ENCODE data around the gene SLC4A1. TPM values are rescaled to one million over a fixed set of nuclear protein-coding genes. Genes with fewer than 3 reads are reported as not detected.

Gene SLC4A1
- polyA plus RNA-seq, 1 donor (not counting 4 experiments of a cell fraction or from before 2014, with no cell fraction given) = not detected

DNA sequence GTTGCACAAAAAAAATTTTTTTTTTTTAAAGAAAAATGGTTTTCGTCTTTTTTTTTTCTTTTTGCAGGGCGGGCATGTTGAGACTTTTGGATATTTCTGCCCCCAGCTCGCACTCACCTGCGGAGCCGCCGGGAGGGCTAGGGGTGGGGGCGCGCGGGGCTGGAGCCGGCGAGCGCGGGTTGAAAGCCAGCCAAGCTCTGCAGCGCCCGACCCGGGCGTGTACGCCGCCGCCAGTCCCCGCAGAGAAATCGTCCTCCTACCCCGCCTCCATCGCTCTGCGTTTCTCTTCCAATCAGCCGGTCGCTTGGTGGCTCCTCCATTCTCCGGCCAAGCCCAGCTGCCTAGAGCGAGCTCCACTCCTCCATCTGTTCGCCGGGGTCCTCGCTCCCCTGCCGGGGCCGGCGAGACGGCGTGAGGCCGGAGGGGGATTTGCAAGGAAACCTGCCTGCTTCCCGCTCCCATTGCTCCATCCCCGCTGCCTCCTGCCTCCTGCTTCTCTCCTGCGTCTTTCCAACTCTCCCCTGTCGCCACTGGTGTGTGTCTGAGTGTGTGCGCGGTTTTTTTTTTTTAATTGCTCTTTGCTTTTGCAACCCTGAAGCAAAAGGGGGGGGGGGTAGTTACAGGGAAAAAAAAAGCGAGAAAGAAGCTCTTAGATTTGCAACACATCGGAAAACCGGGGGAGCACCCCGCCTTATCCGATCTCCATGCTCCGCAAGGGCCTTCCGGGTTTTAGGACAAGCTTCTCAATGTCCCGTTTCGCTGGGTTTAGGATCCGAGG, 46.7 kb downstream of the SLC4A1 start:
- FAIRE-seq = no peak
- peak overlapping the region; percentile 60 for H2AFZ ChIP-seq (ENCODE audit: control insufficient read depth, low read length)
- H3K36me3 ChIP-seq (ENCODE audit: control insufficient read depth in 2 of 2, extremely low read depth in 1 of 2, insufficient read depth in 2 of 2, low read length in 2 of 2) = peaks cover 4 to 11% of the 10 kb centered on the region in 2 experiments
- H3K4me3 ChIP-seq (ENCODE audit: control insufficient read depth in 2 of 3, extremely low read depth in 1 of 3, insufficient read depth in 2 of 3, low read depth in 1 of 3, low read length in 3 of 3) = peak overlapping the region; percentile 84 to 89 (median 85)
- H3K9me1 ChIP-seq (ENCODE audit: control insufficient read depth, extremely low read depth, insufficient read depth, low read length) = no peaks in the 10 kb centered on the region
- no peaks in the 10 kb centered on the region for H3K27me3 ChIP-seq (ENCODE audit: control insufficient read depth, extremely low read depth, insufficient read depth, low read length)
- TF ChIP-seq, protein P1, sequence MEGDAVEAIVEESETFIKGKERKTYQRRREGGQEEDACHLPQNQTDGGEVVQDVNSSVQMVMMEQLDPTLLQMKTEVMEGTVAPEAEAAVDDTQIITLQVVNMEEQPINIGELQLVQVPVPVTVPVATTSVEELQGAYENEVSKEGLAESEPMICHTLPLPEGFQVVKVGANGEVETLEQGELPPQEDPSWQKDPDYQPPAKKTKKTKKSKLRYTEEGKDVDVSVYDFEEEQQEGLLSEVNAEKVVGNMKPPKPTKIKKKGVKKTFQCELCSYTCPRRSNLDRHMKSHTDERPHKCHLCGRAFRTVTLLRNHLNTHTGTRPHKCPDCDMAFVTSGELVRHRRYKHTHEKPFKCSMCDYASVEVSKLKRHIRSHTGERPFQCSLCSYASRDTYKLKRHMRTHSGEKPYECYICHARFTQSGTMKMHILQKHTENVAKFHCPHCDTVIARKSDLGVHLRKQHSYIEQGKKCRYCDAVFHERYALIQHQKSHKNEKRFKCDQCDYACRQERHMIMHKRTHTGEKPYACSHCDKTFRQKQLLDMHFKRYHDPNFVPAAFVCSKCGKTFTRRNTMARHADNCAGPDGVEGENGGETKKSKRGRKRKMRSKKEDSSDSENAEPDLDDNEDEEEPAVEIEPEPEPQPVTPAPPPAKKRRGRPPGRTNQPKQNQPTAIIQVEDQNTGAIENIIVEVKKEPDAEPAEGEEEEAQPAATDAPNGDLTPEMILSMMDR (optimal IDR thresholded peaks at IDR 0.05 in 1 of 3, IDR thresholded peaks at IDR 0.05 in 1 of 3, conservative IDR thresholded peaks at IDR 0.05 in 1 of 3; ENCODE audit: extremely low read depth in 1 of 3, insufficient read depth in 2 of 3, low read length in 3 of 3) = no peak
- TF ChIP-seq EZH2 (IDR thresholded peaks at IDR 0.05; ENCODE audit: low read length) = no peak
- H3K79me2 ChIP-seq (ENCODE audit: control insufficient read depth, insufficient read depth, low read length) = peaks cover 24% of the 10 kb centered on the region
- H3K9me3 ChIP-seq (ENCODE audit: control insufficient read depth, low read depth, low read length) = no peaks in the 10 kb centered on the region
- H3K4me1 ChIP-seq (ENCODE audit: control insufficient read depth, extremely low read depth, insufficient read depth, low read length) = peaks cover 34% of the 10 kb centered on the region
- H4K20me1 ChIP-seq (ENCODE audit: control insufficient read depth, extremely low read depth, insufficient read depth, low read length) = no peaks in the 10 kb centered on the region
- peak overlapping the region; percentile 98 for H3K4me2 ChIP-seq (ENCODE audit: control insufficient read depth, extremely low read depth, insufficient read depth, low read depth, low read length)
- dilution Hi-C loops (cut with MboI; ENCODE audit: extremely low pct_ligation_motif_present, low sequenced_read_pairs) = no loop called here
- H3K27ac ChIP-seq (ENCODE audit: control insufficient read depth, insufficient read depth, low read length) = peak overlapping the region; percentile 70
- DNase-seq (ENCODE audit: low read depth, low spot score) = no peak
- peak overlapping the region; percentile 87 for H3K9ac ChIP-seq (ENCODE audit: control insufficient read depth, extremely low read depth, insufficient read depth, low read length)

DNA sequence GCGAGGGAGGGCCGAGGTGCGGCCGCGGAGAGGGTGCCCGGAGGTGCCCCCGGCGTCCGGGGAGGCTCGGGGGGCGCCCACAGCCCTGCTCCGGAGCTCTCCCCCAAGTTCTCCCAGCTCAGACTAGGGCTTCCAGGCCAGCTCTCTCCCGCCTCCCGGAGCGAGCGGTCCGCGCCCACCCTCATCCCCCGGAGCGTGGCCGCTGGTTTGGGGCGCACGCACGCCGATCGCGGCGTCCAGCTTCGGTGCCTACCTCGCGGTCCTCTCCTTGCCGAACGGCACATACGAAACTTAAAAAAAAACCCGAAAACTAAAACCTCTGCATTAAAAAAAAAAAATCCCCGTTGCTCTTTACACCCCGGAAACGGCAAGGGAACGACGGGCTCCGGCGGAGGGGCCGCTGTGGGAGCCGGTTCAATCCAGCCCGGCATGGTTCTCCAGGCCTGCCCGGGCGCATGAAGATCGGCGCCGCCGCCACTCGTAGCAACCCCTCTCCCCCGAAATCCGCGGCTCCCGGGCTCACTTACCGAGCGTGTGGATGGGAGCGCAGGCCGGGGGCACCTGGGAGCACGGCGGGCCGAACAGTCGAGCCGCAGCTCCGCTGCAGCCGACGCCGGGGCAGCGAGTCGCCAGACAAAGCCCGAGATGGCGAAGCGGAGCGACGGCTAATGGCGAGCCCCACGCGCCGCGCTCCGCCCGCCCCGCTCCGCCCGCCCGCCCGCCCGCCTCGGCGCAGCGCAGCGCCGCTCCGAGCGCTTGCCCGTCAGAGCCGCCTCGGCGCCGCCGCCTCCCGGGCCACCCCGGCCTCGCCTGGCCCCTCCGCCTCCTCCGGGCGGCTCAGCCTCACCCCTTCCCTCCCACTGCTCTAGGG, 47.5 kb downstream of the SLC4A1 start:
- H3K27me3 ChIP-seq (ENCODE audit: control insufficient read depth, extremely low read depth, insufficient read depth, low read length) = no peaks in the 10 kb centered on the region
- H3K9me1 ChIP-seq (ENCODE audit: control insufficient read depth, extremely low read depth, insufficient read depth, low read length) = no peaks in the 10 kb centered on the region
- H3K4me3 ChIP-seq (ENCODE audit: control insufficient read depth in 2 of 3, extremely low read depth in 1 of 3, insufficient read depth in 2 of 3, low read depth in 1 of 3, low read length in 3 of 3) = peak overlapping the region; percentile 85 to 94 (median 89)
- H3K36me3 ChIP-seq (ENCODE audit: control insufficient read depth in 2 of 2, extremely low read depth in 1 of 2, insufficient read depth in 2 of 2, low read length in 2 of 2) = peaks cover 12 to 19% of the 10 kb centered on the region in 2 experiments
- peak overlapping the region; percentile 76 for H3K27ac ChIP-seq (ENCODE audit: control insufficient read depth, insufficient read depth, low read length)
- dilution Hi-C loops (cut with MboI; ENCODE audit: extremely low pct_ligation_motif_present, low sequenced_read_pairs) = no loop called here
- peaks cover 34% of the 10 kb centered on the region for H3K4me1 ChIP-seq (ENCODE audit: control insufficient read depth, extremely low read depth, insufficient read depth, low read length)
- no peak for FAIRE-seq
- no peak for TF ChIP-seq EZH2 (IDR thresholded peaks at IDR 0.05; ENCODE audit: low read length)
- TF ChIP-seq, protein P1 (optimal IDR thresholded peaks at IDR 0.05 in 1 of 3, IDR thresholded peaks at IDR 0.05 in 1 of 3, conservative IDR thresholded peaks at IDR 0.05 in 1 of 3; ENCODE audit: extremely low read depth in 1 of 3, insufficient read depth in 2 of 3, low read length in 3 of 3) = no peak
- no peak for DNase-seq (ENCODE audit: low read depth, low spot score)
- H3K9me3 ChIP-seq (ENCODE audit: control insufficient read depth, low read depth, low read length) = no peaks in the 10 kb centered on the region
- H3K4me2 ChIP-seq (ENCODE audit: control insufficient read depth, extremely low read depth, insufficient read depth, low read depth, low read length) = peak overlapping the region; percentile 98
- H3K79me2 ChIP-seq (ENCODE audit: control insufficient read depth, insufficient read depth, low read length) = peaks cover 24% of the 10 kb centered on the region
- no peaks in the 10 kb centered on the region for H4K20me1 ChIP-seq (ENCODE audit: control insufficient read depth, extremely low read depth, insufficient read depth, low read length)
- H2AFZ ChIP-seq (ENCODE audit: control insufficient read depth, low read length) = no peak overlapping the region
- peak overlapping the region; percentile 87 for H3K9ac ChIP-seq (ENCODE audit: control insufficient read depth, extremely low read depth, insufficient read depth, low read length)

All from keratinocyte (primary cell).